Upper lobe of left lung (tissue), 4 donors: ENCODE measurements around the gene UGCG.

Source experiments
- POLR2A ChIP-seq, 4 donors: fragments of 450-650 bp; IDR thresholded peaks; one replicate each; pipeline ENCODE4 v1.5.1; 2016 to 2017; ENCODE audit warnings: antibody characterized with exemption in 4 of 4, mild to moderate bottlenecking in 2 of 4
- POLR2AphosphoS5 ChIP-seq, 2 donors: sonication (generic); formaldehyde crosslinking; IDR thresholded peaks; one replicate each; pipeline ENCODE4 v1.5.1; 2017; ENCODE audit warnings: antibody characterized with exemption in 2 of 2
- TF ChIP-seq, protein P1 (sequence below), 6 experiments: fragments of 450-650 bp in 4 of 6; fragments of 200-600 bp in 2 of 6; sonication (generic) in 2 of 6; IDR thresholded peaks; one replicate each; pipeline ENCODE4 v1.5.1; 2016 to 2019; ENCODE audit warnings: antibody characterized with exemption in 6 of 6

DNA sequence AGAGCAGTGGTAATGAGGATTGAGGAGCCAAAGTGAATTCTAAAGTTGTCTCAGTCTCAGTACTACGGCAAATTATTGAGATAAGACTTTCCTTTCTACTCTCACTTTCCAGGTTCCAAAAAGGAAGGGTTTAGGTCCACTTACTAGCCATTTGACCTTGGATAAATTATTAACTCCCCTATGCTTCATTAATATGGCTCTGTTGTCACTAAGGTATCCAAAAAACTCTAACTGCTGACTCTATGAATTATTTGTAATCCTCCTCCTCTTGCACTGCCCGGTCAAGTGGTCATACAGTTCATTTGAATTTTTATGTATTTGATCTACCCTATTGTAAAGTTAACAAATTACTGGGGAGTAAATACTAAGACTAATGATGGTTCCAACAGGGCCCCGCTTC lies 17.7 kb upstream of the UGCG start:
- TF ChIP-seq, protein P1, sequence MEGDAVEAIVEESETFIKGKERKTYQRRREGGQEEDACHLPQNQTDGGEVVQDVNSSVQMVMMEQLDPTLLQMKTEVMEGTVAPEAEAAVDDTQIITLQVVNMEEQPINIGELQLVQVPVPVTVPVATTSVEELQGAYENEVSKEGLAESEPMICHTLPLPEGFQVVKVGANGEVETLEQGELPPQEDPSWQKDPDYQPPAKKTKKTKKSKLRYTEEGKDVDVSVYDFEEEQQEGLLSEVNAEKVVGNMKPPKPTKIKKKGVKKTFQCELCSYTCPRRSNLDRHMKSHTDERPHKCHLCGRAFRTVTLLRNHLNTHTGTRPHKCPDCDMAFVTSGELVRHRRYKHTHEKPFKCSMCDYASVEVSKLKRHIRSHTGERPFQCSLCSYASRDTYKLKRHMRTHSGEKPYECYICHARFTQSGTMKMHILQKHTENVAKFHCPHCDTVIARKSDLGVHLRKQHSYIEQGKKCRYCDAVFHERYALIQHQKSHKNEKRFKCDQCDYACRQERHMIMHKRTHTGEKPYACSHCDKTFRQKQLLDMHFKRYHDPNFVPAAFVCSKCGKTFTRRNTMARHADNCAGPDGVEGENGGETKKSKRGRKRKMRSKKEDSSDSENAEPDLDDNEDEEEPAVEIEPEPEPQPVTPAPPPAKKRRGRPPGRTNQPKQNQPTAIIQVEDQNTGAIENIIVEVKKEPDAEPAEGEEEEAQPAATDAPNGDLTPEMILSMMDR (IDR thresholded peaks at IDR 0.05): no peak
- TF ChIP-seq POLR2A (IDR thresholded peaks at IDR 0.05) (no peak), POLR2AphosphoS5 (IDR thresholded peaks at IDR 0.05) (no peak)
